ENCODE measurements around the gene HNRNPA3.

GRCh38 chr2:177251165-177251542 lies 38.6 kb downstream of the HNRNPA3 start:
- TF ChIP-seq CTCF (IDR thresholded peaks at IDR 0.05; ENCODE audit: low read depth, low read length, poor library complexity, severe bottlenecking) = no peak
- no peak for TF ChIP-seq EZH2phosphoT487 (IDR thresholded peaks at IDR 0.05; ENCODE audit: borderline replicate concordance, low read length)
